ENCODE measurements around the gene PSTK. TPM values are rescaled to one million over a fixed set of nuclear protein-coding genes. Genes with fewer than 3 reads are reported as not detected.

The PSTK gene
- total and polyA plus RNA-seq, 2 of the 13 experiments (the other 11 are each of a cell fraction or from before 2014, with no cell fraction given): 8.2 to 9.3 TPM

- no peak for TF ChIP-seq ZNF331 (CRISPR knock-in tag; IDR thresholded peaks at IDR 0.05)
- 0 out of 2 replicates have a peak, but pooled peaks have one; percentile 27 for TF ChIP-seq ZBTB39 (CRISPR knock-in tag; IDR thresholded peaks at IDR 0.05)
- TF ChIP-seq ZNF564 (CRISPR knock-in tag; IDR thresholded peaks at IDR 0.05): no peak
- TF ChIP-seq ONECUT2 (CRISPR knock-in tag; IDR thresholded peaks at IDR 0.05): no peak
- TF ChIP-seq CBFB (CRISPR knock-in tag; IDR thresholded peaks at IDR 0.05): no peak
- no peak for TF ChIP-seq ZNF878 (CRISPR knock-in tag; IDR thresholded peaks at IDR 0.05)
- TF ChIP-seq PAF1 (CRISPR knock-in tag; IDR thresholded peaks at IDR 0.05): no peak
- TF ChIP-seq ZFP41 (CRISPR knock-in tag; IDR thresholded peaks at IDR 0.05; ENCODE audit: borderline replicate concordance): no peak
- TF ChIP-seq RBM39 (IDR thresholded peaks at IDR 0.05; ENCODE audit: low read depth, low read length, poor library complexity, severe bottlenecking): no peak
- no peak for TF ChIP-seq ZNF713 (CRISPR knock-in tag; IDR thresholded peaks at IDR 0.05)
- TF ChIP-seq ZNF615 (CRISPR knock-in tag; IDR thresholded peaks at IDR 0.05; ENCODE audit: borderline replicate concordance): no peak
- no peak for TF ChIP-seq FLYWCH1 (CRISPR knock-in tag; IDR thresholded peaks at IDR 0.05)
- no peak for TF ChIP-seq ZNF556 (CRISPR knock-in tag; IDR thresholded peaks at IDR 0.05; ENCODE audit: borderline replicate concordance)
- TF ChIP-seq THAP7 (CRISPR knock-in tag; IDR thresholded peaks at IDR 0.05): no peak
- no peak for TF ChIP-seq SAFB2 (CRISPR knock-in tag; IDR thresholded peaks at IDR 0.05; ENCODE audit: borderline replicate concordance, low read depth)
- TF ChIP-seq KLF6 (CRISPR knock-in tag; IDR thresholded peaks at IDR 0.05): no peak
- no peak for TF ChIP-seq CEBPB (IDR thresholded peaks at IDR 0.05; ENCODE audit: borderline replicate concordance, low read depth, low read length)
- TF ChIP-seq MTERF4 (CRISPR knock-in tag; IDR thresholded peaks at IDR 0.05): no peak
- TF ChIP-seq AHDC1 (CRISPR knock-in tag; IDR thresholded peaks at IDR 0.05; ENCODE audit: borderline replicate concordance): peak; percentile 57; the same call in 1 of the 2 replicates
- TF ChIP-seq RFX5 (IDR thresholded peaks at IDR 0.05; ENCODE audit: low read depth, low read length): no peak
- TF ChIP-seq ZNF33A (CRISPR knock-in tag; IDR thresholded peaks at IDR 0.05; ENCODE audit: borderline replicate concordance): no peak
- no peak for TF ChIP-seq ZNF776 (CRISPR knock-in tag; IDR thresholded peaks at IDR 0.05)
Observed at GRCh38 chr10:123035467-123036086, 55.4 kb downstream of the PSTK start (continued).
